ENCODE measurements around the gene IQCM.

IQCM gene

GRCh38 chr4:149765630-149766029 lies 50.0 kb downstream of the IQCM start:
- ChIA-PET POLR2A (no interaction called here), CTCF (interaction anchor here (1.6 kb wide), 1 partner anchor 10 kb away, joined by 5 read pairs; no protein-coding TSS in a partner anchor)
- DNase-seq (ENCODE audit: extremely low spot score): no peak
- TF ChIP-seq CTCF (IDR thresholded peaks at IDR 0.05; ENCODE audit: control extremely low read depth, extremely low read depth, low read depth, missing control alignments): no peak

GRCh38 chr4:149755969-149756368 lies 59.7 kb downstream of the IQCM start:
- no peak for TF ChIP-seq CTCF (IDR thresholded peaks at IDR 0.05; ENCODE audit: control extremely low read depth, extremely low read depth, low read depth, missing control alignments)
- POLR2A ChIA-PET: no interaction called here
- CTCF ChIA-PET: interaction anchor here (1.0 to 1.3 kb wide), 2 partner anchors 9 to 18 kb away, joined by 3 to 5 read pairs; no protein-coding TSS in a partner anchor
- DNase-seq (ENCODE audit: extremely low spot score): no peak

- ChIA-PET POLR2A (no interaction called here), CTCF (interaction anchor here (2.1 kb wide), 1 partner anchor 21 kb away, joined by 6 read pairs; no protein-coding TSS in a partner anchor)
- DNase-seq (ENCODE audit: extremely low spot score): no peak
- TF ChIP-seq CTCF (IDR thresholded peaks at IDR 0.05; ENCODE audit: control extremely low read depth, extremely low read depth, low read depth, missing control alignments): no peak
These were observed 61.1 kb downstream of the IQCM start for GRCh38 chr4:149754526-149754925.

GRCh38 chr4:149752729-149753128 lies 62.9 kb downstream of the IQCM start:
- no peak for TF ChIP-seq CTCF (IDR thresholded peaks at IDR 0.05; ENCODE audit: control extremely low read depth, extremely low read depth, low read depth, missing control alignments)
- DNase-seq (ENCODE audit: extremely low spot score): no peak
- POLR2A ChIA-PET: no interaction called here
- CTCF ChIA-PET: interaction anchor here (1.2 to 2.1 kb wide), 2 partner anchors 10 to 23 kb away, joined by 4 to 6 read pairs; no protein-coding TSS in a partner anchor

GRCh38 chr4:149751174-149751573 lies 64.5 kb downstream of the IQCM start:
- CTCF ChIA-PET: no interaction called here

GRCh38 chr4:149749784-149750183 lies 65.9 kb downstream of the IQCM start:
- ChIA-PET CTCF (interaction anchor here (0.8 kb wide), 1 partner anchor 10 kb away, joined by 3 read pairs; no protein-coding TSS in a partner anchor), POLR2A (no interaction called here)
- DNase-seq (ENCODE audit: extremely low spot score): no peak
- TF ChIP-seq CTCF (IDR thresholded peaks at IDR 0.05; ENCODE audit: control extremely low read depth, extremely low read depth, low read depth, missing control alignments): no peak

More at GRCh38 chr4:149751174-149751573, 64.5 kb downstream of the IQCM start:
- POLR2A ChIA-PET: no interaction called here
- no peak for DNase-seq (ENCODE audit: extremely low spot score)
- TF ChIP-seq CTCF (IDR thresholded peaks at IDR 0.05; ENCODE audit: control extremely low read depth, extremely low read depth, low read depth, missing control alignments): no peak

All from GM10248 (cell line).